GM19351 (cell line): ENCODE data around the gene USP48.
"Not testable (repeated sequence)": the region's sequence is repeated elsewhere in the genome, so short reads cannot be mapped to it uniquely, and the experiment has no call there.

ENCODE experiments used
- ATAC-seq: cut with Tn5 transposase; IDR thresholded peaks from one replicate; pipeline ENCODE4 v1.9.1; 2021; ENCODE audit warnings: mild to moderate bottlenecking, moderate library complexity; ENCODE audit not compliant: unreplicated experiment

Gene USP48, protein sequence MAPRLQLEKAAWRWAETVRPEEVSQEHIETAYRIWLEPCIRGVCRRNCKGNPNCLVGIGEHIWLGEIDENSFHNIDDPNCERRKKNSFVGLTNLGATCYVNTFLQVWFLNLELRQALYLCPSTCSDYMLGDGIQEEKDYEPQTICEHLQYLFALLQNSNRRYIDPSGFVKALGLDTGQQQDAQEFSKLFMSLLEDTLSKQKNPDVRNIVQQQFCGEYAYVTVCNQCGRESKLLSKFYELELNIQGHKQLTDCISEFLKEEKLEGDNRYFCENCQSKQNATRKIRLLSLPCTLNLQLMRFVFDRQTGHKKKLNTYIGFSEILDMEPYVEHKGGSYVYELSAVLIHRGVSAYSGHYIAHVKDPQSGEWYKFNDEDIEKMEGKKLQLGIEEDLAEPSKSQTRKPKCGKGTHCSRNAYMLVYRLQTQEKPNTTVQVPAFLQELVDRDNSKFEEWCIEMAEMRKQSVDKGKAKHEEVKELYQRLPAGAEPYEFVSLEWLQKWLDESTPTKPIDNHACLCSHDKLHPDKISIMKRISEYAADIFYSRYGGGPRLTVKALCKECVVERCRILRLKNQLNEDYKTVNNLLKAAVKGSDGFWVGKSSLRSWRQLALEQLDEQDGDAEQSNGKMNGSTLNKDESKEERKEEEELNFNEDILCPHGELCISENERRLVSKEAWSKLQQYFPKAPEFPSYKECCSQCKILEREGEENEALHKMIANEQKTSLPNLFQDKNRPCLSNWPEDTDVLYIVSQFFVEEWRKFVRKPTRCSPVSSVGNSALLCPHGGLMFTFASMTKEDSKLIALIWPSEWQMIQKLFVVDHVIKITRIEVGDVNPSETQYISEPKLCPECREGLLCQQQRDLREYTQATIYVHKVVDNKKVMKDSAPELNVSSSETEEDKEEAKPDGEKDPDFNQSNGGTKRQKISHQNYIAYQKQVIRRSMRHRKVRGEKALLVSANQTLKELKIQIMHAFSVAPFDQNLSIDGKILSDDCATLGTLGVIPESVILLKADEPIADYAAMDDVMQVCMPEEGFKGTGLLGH

DNA sequence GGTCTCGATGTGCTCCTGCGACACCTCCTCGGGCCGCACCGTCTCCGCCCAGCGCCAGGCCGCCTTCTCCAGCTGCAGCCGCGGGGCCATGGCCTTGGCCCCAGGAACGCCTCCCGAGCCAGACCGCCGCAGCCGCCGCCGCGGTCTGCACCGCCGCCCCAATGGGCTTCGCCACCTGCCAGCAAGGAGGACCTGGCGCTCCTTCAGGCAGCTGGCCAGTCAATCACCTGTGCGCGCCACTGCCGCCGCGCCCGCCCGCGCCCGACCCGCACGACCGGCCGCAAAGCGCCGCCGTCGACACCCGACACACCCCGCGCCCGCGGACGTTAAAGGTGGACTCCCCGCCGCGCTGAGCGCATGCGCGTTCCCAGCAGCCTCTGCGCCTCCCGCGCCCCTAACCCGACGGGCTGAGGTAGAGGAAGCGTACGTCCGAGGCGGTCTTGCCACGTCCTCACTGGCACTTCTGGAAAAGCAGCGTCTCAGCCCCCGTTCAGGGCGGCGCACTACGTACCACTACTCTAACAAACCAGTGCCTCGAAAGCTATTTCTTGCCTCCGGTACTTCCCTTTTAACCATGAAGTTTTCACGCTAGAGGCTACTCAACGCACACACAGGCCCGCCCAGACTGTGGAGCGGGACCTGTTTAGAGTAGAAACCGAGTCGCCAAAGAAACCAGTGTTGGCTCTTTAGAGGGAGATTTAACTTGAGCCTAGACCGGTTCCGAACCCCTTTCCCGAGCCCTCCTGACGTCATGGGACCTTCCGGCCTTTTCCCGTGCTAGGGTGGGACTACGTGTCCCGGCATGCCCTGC lies at the start of gene USP48:
Gene USP48 (minus strand): TSS at position 282 of the 811 bp plus-strand sequence. CDS start 192 bp downstream, at position 90.
- ATAC-seq, result peak; percentile 50

DNA sequence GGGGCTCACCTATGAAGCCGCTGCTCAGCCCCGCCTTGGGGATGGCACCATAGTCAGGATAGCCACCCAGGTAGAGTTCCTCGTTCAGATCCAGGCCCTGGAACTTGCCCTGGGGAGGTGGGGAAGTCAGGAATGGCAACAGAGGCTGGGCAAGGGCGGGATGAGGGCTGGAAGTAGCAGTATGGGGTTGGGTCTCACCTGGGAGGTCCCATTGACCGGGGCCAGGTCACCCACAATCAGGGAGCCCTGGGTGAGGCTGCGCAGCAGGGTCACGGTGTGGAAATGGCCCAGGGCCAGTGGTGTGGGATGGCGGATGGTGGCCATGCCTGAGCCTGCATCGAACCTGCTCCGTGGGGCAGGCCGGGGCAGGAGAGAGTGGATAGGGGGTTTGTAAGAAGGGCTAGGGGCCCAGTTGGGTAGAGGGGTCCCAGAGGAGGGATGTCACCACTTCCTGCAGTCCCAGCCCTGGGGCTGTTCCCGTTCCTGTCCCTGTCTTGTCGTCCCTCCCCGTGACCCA lies 48.6 kb upstream of the USP48 start:
- ATAC-seq, result no peak

DNA sequence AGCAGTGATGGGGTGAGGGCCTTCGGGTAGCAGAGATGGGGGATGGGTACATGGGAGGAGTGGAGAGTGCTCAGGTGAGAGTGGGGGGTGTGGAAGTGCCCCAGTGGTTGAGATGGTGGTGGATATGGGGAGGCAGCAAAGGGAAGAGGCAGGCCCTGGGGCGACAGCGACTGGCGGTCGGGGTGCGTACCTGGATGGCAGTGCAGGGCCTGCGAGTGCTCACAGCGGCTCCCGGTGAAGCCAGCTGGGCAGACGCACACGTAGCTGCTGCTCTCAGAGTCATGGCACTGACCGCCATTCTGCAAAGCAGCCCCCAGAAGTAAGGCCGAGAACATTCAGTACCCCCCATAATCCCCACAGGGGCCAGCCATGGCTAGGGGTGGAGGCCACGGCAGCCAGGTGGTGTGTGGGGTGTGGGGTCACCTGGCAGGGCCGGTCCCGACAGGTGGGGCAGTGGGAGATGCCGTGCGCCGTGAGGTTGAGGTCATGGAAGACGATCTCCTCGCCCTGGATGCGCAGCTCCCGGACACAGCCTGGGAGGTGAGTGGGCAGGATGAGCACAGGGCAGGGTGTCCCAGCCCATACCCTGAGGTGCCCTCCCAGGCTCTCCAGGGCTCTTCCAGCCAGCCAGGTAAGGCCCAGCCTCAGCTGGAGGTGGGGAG lies 48.0 kb upstream of the USP48 start:
- ATAC-seq, result no peak

DNA sequence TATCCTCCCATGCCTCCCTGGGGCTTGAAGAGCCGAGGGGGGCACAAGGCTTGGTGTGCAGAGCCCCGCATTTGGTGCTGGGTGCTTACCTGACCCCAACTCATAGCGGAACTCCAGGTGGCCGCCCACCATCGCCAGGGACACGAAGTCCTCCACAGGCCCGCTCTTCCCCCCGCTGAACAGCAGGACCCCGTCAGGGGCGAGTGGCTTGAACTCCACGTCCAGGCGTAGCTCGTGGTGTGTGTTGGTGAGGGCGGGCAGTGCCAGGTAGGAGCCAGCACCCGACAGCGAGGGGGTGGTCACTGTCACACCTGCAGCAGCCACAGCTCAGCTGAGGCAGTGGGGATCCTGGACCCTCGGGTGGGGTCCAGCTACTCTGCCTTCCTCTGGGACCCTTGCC lies 46.3 kb upstream of the USP48 start:
- no peak for ATAC-seq

DNA sequence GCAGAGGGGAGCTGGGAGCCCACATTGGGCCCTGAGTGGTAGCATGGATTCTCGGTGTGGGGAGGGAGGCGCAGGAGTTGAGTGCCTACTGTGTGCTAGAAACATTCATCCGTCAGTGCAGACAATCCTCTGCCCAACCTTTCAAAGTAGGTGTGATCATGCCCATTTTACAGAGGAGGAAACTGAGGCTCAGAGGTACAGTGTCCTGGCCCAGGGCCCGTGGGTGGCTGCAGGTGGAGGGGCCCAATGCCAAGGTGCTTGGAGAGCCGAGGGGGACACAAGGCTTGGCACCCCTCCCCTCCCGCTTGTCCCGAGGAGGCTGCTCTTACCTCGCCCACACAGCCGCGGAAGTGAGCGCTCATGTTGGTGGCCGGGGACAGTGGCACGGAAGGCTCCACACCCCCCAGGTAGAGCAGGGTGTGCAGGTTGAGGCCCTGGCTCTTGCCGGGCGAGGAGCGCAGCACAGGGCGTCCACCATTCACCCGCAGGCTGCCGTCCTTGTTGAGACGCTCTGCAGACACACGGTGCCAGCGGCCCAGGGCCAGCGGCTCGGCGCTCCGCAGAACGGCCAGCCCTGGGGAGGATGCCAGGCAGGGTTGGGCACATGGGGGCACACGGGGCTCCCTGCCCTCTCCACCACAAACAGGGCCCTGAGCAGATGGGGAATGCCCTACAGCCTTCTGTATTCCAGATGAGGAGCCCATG lies 45.7 kb upstream of the USP48 start:
- ATAC-seq, result no peak

DNA sequence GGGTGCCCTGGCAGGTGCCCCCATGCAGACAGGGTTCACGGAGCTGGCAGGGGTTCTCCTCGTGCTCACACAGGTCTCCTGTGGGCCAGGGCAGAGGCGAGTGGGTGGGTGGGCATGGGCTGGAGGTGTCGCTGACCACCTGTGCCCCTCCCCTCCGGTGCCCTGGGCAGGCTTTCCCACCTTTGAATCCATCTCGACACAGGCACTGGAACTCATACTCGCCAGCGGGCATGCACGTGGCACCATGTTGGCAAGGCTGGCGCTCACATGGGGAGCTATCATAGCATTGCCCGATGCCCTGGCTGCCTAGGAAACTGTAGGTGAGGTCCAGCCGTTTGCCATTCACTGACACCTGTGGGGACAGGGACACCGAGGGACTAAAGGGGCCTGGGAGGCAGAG lies 45.1 kb upstream of the USP48 start:
- no peak for ATAC-seq

DNA sequence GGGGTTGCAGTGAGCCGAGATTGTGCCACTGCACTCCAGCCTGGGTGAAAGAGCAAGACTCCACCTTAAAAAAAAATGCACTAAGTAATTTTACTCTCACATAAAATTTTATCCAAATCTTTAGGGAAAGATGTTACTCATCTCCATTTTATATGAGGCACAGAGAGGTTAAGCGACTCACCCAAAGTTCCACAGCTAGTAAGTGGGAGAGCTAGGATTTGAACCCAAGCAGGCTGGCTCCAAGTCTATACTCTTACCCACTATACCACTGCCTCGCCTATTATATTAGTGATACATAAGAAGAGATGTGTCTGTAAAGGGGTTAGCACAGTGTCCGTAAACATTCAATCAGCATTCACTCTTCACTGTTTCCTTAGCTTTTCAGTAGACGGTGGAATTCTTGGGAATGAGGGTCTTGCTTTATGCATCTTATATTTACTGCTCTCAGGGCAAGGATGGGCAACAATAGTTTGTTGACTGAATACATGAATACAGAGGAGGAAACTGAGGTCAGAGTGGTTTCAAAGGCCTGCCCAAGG lies 44.3 kb upstream of the USP48 start:
- ATAC-seq, result no peak

DNA sequence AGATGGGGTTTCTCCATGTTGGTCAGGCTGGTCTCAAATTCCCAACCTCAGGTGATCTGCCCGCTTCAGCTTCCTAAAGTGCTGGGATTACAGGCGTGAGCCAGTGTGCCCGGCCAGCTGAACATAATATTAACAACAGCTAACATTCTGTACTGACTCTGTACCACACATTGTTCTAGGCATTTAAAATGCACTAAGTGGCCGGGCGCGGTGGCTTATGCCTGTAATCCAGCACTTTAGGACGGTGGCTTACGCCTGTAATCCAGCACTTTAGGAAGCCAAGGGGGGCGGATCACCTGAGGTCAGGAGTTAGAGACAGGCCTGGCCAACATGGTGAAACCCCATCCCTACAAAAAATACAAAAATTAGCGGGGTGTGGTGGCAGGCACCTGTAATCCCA lies 43.7 kb upstream of the USP48 start:
- not testable (repeated sequence) for ATAC-seq

DNA sequence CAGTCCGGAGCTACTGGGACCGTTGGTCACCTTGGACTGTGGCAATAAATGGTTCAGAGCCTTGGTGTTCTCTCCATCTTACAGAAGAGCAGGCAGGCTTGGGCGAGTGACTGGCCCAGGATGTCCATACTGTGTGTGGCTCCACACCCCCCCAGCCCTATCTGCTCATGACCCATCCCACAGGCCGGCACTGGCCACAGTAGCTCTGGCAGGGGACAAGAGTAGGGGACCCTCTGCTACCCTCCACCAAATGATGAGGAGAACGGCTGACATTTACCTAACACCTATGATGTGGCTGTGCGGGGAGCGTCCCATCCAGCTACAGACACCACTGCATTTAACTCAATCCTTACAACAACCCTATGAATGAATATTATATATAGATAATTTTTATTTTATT lies 42.4 kb upstream of the USP48 start:
- no peak for ATAC-seq

DNA sequence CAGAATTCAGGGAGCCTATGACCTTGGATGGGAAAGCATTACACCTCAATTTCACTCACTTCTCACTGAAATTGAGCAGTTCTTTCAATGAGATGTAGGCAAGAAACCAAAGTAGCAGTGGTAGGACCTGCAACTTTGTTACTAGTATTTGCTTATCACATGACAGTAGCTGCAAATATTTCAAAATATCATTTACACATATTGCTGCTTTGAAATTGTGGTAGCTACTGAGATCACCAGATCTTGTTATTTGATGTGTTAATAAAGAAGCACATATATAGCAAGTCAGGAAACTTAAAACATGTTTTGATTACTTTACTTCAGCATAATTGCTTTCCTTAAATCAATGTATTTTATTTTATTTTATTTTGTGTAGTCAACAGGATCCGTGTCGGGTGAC lies 42.0 kb upstream of the USP48 start:
- ATAC-seq, result no peak

DNA sequence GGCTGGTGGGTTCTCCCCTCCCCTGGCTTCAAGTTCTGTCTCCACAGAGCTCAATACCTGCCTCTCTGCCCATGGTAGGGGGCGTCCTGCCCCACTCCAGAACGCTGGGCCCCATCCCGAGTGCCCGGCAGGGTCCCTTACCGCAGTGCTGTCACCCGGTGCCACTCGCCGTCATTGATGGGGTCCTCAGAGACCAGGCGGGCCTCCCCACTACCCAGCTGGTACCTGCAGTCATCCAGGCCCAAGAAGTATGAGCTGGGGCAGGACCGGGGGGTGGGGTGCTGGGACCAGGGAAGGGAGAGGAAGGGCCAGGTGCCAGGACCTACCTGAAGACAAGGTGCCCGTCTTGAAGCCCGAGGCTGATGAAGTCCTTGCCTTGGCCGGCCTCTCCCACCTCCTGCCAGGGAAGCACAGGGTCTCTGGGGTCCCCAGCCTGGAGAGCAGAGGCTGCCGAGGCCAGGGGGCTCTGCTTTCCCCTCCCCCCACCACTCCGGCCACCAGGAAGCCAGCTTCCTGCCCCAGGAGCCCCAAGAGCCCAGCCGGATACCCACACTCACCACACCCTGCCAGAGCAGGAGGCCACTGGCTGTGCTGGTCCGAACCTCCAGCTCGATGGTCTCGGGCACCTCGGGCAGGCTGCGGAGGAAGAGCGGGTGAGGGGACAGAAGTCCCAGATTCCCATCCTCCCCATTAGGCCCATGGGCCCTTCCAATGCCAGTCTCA lies 41.2 kb upstream of the USP48 start:
- no peak for ATAC-seq

DNA sequence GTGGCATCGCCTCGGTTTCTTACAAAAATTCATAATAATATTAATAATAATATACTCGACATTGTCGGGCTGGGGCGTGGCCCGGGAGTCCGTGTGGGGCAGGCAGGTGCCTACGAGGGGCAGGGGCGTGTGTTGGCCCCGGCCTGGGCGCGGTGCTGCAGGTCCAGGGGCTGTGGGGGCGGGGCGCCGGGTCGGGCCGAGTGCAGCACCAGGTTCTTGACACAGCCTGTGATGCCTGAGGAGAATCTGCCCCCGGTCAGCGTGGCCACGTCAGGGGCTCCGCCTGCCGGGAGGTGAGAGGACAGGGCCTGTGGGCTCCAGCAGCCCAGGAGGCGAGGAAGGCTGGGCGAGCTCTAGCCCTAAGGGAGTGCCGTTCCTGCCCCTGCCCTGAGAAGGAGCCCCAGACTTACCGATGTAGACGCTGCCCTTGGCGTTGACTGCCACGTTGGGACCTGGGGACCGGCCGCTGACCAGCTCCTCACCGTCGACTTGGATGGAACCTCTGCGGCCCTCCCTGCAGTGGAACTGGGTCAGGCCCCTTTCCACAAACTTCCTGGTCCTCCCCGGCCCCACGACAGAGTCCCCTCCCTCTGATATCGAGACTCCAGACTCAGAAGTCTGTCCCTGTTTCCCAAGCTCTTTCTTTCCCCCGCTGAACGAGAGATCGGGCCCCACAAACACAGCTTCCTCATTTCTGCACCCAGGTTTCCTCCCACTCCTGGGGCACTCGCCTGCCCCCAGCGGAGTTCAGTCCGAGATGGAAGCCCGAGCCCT lies 40.4 kb upstream of the USP48 start:
- no peak for ATAC-seq

DNA sequence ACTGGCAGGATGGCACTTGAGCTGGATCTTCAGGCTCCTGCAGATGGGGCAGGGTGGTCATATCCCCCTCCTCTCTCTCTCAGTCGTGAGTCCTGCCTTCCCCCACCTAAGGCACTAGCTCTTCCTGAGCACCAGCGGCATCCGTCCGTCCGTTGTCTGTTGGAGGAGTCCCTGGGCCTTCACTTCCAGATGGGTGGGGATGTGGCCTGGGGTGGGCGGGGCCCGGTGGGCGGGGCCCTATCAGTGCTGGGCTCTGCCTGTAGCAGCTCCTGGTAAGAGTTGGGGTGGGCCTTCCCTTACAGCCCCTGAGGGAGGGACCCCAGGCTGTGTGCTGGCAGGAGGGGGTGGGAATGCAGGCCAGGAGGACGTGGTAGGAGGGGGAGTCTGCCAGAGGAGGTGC lies 39.4 kb upstream of the USP48 start:
- ATAC-seq, result no peak

DNA sequence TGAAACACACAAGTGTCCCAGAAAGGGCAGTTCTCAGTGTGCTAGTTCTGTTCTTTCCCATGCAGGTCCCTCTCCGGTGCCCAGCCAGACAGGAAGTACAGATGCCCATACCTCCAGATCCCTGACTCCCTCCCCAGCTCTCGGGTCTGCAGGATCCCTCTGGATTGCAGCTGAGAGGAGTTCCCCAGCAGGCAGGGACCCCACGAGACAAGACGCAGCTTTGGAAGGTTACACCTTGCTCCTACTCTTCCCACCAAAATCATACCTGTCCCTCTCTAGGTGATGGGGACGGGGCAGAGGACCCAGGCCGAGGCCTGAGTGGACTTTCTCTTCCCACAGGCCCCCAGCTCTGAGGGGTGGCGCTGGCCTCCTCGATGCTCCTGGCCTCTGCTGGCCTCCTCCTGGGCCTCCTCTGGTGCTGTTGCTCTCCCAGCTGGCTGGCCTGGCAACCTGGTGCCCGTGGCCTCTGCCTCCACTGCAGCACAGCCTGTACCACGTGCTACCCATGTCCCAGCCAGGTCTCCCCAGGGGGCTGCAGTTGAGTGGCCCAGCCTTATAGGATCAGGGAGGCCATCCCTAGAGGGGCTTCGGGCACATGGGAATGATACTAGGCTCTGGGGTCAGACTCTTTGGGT lies 38.6 kb upstream of the USP48 start:
- ATAC-seq, result no peak

DNA sequence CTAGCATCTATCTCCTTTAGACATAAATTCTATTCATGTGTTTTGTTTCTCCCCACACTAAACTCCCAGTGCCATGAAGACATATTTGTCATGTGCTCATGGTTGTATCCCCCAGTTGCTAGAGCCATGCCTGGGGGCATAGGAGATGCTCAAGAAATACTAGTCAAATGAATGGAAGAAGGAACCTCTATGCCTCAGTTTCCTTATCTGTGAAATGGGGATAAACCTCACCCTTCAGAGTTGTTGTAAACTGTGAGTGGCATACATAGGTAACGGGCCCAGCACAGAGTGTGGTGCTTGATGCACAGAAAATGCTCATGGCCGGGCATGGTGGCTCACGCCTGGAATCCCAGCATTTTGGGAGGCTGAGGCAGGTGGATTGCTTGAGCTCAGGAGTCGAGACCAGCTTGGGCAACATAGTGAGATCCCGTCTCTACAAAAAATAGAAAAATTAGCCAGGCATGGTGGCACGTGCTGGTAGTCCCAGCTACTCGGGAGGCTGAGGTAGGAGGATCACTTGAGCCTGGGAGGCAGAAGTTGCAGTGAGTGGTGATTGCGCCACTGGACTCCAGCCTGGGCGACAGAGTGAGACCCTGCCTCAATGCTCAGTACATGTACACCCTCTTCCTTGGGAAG lies 37.8 kb upstream of the USP48 start:
- ATAC-seq, result no peak

DNA sequence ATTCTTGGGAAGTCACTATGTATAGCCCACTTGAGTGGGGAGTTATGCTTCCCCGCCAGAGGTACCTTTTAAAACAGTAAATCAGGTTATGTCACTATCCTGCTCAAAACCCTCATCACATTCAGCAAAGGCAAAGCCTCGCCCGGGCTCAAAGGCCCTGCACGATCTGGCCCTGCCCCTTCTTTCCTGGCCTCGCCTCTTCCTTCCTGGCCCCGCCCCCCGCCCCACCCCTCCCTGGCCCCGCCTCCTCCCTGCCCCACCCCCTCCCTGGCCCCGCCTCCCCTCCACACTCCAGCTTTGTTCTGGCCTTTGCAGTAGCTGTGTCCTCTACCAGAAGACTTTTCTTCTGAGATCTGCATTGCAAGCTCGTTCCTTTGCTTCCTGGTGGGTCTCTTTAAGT lies 35.7 kb upstream of the USP48 start:
- no peak for ATAC-seq
